Mesothelial cell of epicardium (in vitro differentiated cells): ENCODE measurements around the gene HGD. TPM values are rescaled to one million over a fixed set of nuclear protein-coding genes. Genes with fewer than 3 reads are reported as not detected.

Experiments used
- DNase-seq, 2 experiments: peaks; one replicate each; pipeline ENCODE4 v3.0.0; 2021; ENCODE audit warnings: low spot score in 2 of 2; ENCODE audit not compliant: unreplicated experiment in 2 of 2
- H3K27ac Mint-ChIP-seq: 2 replicates; pipeline ENCODE4 v1.8.0; 2021; ENCODE audit warnings: mixed read lengths
- H3K27me3 Mint-ChIP-seq: 2 replicates; pipeline ENCODE4 v1.8.0; 2021; ENCODE audit warnings: low read depth, mixed read lengths
- H3K36me3 Mint-ChIP-seq: 2 replicates; pipeline ENCODE4 v1.8.0; 2021; ENCODE audit warnings: mixed read lengths
- H3K4me1 Mint-ChIP-seq: 2 replicates; pipeline ENCODE4 v1.8.0; 2021; ENCODE audit warnings: mixed read lengths
- H3K4me3 Mint-ChIP-seq: 2 replicates; pipeline ENCODE4 v1.8.0; 2021; ENCODE audit warnings: mild to moderate bottlenecking, moderate library complexity, mixed read lengths
- H3K9me3 Mint-ChIP-seq: 2 replicates; pipeline ENCODE4 v1.8.0; 2021; ENCODE audit warnings: mixed read lengths
- total RNA-seq: library from RNA; stranded (reverse); gene quantifications from 3 replicates; pipeline ENCODE4 v1.2.1, GENCODE V29; 2021
- TF ChIP-seq, protein P1 (sequence below): fragments of 200-600 bp; sonication (generic); IDR thresholded peaks from one replicate; pipeline ENCODE4 v1.5.0; 2021; ENCODE audit warnings: antibody characterized with exemption; ENCODE audit not compliant: unreplicated experiment

HGD gene
- total RNA-seq, 1 donor from 2014 or later = 0.67 TPM

DNA sequence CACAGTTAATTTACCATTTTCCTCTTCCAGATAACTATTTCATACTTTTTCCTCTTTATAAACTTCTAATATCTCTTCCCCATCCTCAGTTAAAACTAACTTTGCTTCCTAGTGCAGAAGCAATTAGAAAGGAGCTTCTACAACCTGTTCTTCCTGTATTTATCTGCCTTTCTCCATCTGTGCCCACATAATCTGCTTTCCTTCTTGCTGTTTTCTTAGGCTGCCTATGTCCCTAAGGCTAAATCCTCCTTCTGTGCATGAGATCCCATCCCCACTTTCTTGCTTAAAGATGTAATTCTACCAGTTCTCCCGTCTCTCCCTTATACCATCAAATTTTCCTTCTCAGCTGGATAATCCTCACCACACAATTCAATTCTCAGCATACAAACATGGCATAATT is 28.3 kb upstream of the HGD start:
- TF ChIP-seq, protein P1, sequence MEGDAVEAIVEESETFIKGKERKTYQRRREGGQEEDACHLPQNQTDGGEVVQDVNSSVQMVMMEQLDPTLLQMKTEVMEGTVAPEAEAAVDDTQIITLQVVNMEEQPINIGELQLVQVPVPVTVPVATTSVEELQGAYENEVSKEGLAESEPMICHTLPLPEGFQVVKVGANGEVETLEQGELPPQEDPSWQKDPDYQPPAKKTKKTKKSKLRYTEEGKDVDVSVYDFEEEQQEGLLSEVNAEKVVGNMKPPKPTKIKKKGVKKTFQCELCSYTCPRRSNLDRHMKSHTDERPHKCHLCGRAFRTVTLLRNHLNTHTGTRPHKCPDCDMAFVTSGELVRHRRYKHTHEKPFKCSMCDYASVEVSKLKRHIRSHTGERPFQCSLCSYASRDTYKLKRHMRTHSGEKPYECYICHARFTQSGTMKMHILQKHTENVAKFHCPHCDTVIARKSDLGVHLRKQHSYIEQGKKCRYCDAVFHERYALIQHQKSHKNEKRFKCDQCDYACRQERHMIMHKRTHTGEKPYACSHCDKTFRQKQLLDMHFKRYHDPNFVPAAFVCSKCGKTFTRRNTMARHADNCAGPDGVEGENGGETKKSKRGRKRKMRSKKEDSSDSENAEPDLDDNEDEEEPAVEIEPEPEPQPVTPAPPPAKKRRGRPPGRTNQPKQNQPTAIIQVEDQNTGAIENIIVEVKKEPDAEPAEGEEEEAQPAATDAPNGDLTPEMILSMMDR = no peak
- no peak for DNase-seq
- Mint-ChIP-seq H3K27ac (no peak overlapping the region), H3K9me3 (no peaks in the 10 kb centered on the region), H3K27me3 (no peaks in the 10 kb centered on the region), H3K4me1 (no peaks in the 10 kb centered on the region), H3K36me3 (peaks cover 2% of the 10 kb centered on the region), H3K4me3 (no peak overlapping the region)

DNA sequence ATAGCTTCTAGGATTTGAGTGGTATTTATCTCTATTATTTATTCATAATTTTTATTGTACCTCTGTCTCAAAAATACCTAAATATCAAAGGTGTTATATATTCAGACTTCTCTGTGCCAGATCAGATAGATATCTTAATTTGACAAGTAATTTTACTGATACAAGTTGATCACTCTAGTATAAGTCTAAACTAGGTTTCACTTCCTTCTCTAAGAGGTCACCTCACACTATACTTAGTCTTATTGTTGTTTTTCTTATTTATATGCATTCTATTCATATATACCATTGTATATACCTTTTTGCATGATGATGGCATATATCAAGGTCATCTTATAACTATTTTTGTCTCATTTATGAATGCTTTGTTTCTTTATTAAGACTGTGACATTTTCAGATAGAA is 26.4 kb upstream of the HGD start:
- Mint-ChIP-seq H3K36me3 (peaks cover 15% of the 10 kb centered on the region), H3K27ac (no peak overlapping the region), H3K4me1 (no peaks in the 10 kb centered on the region), H3K27me3 (no peaks in the 10 kb centered on the region), H3K9me3 (peaks cover 10% of the 10 kb centered on the region), H3K4me3 (no peak overlapping the region)
- TF ChIP-seq, protein P1 = no peak
- no peak for DNase-seq

DNA sequence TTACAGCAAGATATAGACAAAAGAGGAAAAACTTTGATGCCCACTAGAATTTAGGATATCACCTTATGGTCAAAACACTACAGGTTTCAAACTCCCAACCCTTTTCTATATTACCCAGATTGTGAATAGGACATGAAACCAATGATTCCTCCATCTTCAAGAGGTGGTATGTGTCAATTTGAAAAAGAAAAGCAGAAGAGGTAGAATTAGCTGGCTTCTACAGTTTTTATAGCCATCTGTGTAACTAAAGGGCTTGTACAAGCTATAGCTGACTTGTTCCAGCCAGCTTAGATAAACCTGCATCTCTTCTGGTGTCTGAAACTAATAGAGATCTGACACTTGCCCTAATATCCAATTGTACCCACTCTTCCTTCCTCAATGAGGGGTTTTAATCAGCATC is 24.9 kb upstream of the HGD start:
- H3K27ac Mint-ChIP-seq = no peak overlapping the region
- H3K4me3 Mint-ChIP-seq = no peak overlapping the region
- no peaks in the 10 kb centered on the region for H3K4me1 Mint-ChIP-seq
- no peaks in the 10 kb centered on the region for H3K27me3 Mint-ChIP-seq
- H3K9me3 Mint-ChIP-seq = peaks cover 13% of the 10 kb centered on the region
- H3K36me3 Mint-ChIP-seq = peaks cover 25% of the 10 kb centered on the region
- TF ChIP-seq, protein P1 = no peak
- no peak for DNase-seq

DNA sequence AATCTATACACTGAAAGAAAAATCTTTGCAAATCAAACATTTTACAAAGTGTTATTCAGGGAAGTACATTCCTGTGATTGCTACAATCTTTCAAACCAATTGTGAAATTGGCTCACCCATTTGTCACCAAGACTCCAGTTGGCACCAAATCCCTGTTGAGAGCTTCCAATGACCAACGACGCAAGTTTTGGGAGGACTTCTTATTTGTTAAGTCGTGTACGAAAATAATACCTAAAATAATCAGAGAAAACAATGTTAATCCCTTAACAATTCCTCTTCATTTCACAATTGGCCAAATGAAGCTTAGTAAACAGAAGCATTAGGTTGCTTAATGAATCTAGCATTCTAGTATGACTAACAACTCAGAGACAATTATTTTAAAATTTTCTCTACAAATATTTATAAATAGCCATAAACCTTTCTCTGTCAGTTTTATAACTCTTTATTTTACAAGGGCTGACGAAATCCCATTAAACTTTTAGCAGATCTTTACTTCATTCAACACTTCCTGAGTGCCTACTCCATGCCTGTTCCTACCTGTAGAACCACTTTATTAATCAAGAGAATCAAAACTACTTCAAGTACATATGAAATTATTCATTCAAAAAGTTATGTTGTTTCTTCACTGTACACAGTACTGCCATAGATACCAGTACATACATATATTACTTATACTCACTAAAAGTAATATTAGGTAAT is 24.0 kb upstream of the HGD start:
- no peak overlapping the region for H3K27ac Mint-ChIP-seq
- H3K9me3 Mint-ChIP-seq = peaks cover 13% of the 10 kb centered on the region
- TF ChIP-seq, protein P1 = no peak
- no peaks in the 10 kb centered on the region for H3K4me1 Mint-ChIP-seq
- H3K4me3 Mint-ChIP-seq = no peak overlapping the region
- H3K36me3 Mint-ChIP-seq = peaks cover 28% of the 10 kb centered on the region
- no peaks in the 10 kb centered on the region for H3K27me3 Mint-ChIP-seq
- no peak for DNase-seq

DNA sequence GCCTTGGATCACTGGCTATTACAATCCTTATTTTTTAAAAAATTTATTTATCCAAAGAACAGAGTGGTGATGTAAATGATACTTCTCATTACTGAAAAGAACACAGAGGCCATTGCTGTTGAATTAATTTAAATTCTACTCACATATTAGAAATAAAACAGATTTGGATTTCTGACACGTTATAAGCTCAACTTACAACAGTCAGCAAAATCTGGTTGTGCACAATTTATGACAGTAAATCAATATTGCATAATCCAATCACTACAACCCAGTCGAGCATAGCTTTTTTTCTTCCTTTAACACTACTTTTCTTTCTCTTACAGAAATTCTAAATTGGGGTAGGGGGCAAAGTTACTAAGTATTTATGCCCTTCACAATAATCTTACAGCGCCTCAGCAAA is 17.3 kb upstream of the HGD start:
- Mint-ChIP-seq H3K27me3 (no peaks in the 10 kb centered on the region), H3K27ac (no peak overlapping the region), H3K9me3 (peaks cover 12% of the 10 kb centered on the region), H3K4me1 (no peaks in the 10 kb centered on the region), H3K4me3 (no peak overlapping the region), H3K36me3 (peaks cover 21% of the 10 kb centered on the region)
- DNase-seq = no peak
- TF ChIP-seq, protein P1 = no peak
